Progenitor cell of endocrine pancreas (in vitro differentiated cells): Measurements from ENCODE around the gene ALDH2. TPM values are rescaled to one million over a fixed set of nuclear protein-coding genes. Genes with fewer than 3 reads are reported as not detected.

ENCODE experiments used
- DNase-seq: peaks from one replicate; pipeline ENCODE4 v3.0.0; 2021; ENCODE audit warnings: low spot score; ENCODE audit not compliant: unreplicated experiment
- H3K27ac Mint-ChIP-seq: 2 replicates; pipeline ENCODE4 v1.8.0; 2021; ENCODE audit warnings: mild to moderate bottlenecking, moderate library complexity, mixed read lengths
- H3K27me3 Mint-ChIP-seq: 2 replicates; pipeline ENCODE4 v1.8.0; 2021; ENCODE audit warnings: mixed read lengths
- H3K36me3 Mint-ChIP-seq: 2 replicates; pipeline ENCODE4 v1.8.0; 2022; ENCODE audit warnings: mixed read lengths; ENCODE audit not compliant: insufficient read depth
- H3K4me1 Mint-ChIP-seq: 2 replicates; pipeline ENCODE4 v1.8.0; 2021; ENCODE audit warnings: low read depth, mixed read lengths
- H3K4me3 Mint-ChIP-seq: 2 replicates; pipeline ENCODE4 v1.8.0; 2021; ENCODE audit warnings: low read depth, mild to moderate bottlenecking, moderate library complexity, mixed read lengths
- H3K9me3 Mint-ChIP-seq: 2 replicates; pipeline ENCODE4 v1.8.0; 2021; ENCODE audit warnings: low read depth, mixed read lengths
- CTCF ChIP-seq: fragments of 200-600 bp; sonication (generic); IDR thresholded peaks from one replicate; pipeline ENCODE4 v1.5.0; 2021; ENCODE audit warnings: antibody characterized with exemption, mild to moderate bottlenecking; ENCODE audit not compliant: unreplicated experiment
- total RNA-seq: library from RNA; stranded (reverse); gene quantifications from 2 replicates; pipeline ENCODE4 v1.2.1, GENCODE V29; 2021

The ALDH2 gene
- total RNA-seq, 1 donor from 2014 or later, result 47.3 TPM

GRCh38 chr12:111767362-111768158 is 827 bp downstream of the ALDH2 start:
- no peak for TF ChIP-seq CTCF
- Mint-ChIP-seq H3K36me3 (no peaks in the 10 kb centered on the region), H3K4me3 (peak overlapping the region; percentile 89), H3K9me3 (no peaks in the 10 kb centered on the region), H3K27me3 (peaks cover 11% of the 10 kb centered on the region), H3K27ac (peak overlapping the region; percentile 93), H3K4me1 (peaks cover 13% of the 10 kb centered on the region)
- DNase-seq, result no peak

DNA sequence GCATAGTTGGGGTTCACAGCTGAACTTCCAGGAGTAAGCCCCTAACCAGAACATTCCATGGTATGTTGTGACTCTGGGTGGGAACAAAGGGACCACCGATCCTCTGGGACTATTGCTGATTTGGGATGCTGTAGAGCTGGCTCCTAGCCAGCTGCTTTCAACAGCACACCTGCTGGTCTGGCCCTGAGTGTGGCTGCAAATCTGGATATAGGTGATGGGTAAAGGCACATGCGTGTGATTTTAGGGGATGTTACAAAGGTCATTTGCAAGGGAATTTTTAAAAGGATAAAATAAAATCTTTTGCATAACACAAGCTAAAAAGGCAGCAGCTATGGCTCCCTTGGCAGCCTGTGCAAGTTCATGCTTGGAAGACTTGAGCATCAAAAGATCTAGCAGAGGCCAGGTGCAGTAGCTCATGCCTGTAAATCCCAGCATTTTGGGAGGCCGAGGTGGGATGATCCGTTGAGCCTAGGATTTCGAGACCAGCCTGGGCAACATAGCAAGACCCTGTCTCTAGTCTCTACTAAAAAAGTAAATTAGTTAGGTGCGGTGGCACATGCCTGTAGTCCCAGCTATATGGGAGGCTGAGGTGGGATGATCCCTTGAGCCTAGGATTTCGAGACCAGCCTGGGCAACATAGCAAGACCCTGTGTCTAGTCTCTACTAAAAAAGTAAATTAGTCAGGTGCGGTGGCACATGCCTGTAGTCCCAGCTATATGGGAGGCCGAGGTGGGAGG is 1.6 kb downstream of the ALDH2 start:
- Mint-ChIP-seq H3K9me3 (no peaks in the 10 kb centered on the region), H3K4me3 (peak overlapping the region; percentile 89), H3K27me3 (peaks cover 11% of the 10 kb centered on the region), H3K27ac (no peak overlapping the region), H3K36me3 (no peaks in the 10 kb centered on the region), H3K4me1 (peaks cover 14% of the 10 kb centered on the region)
- no peak for DNase-seq
- no peak for TF ChIP-seq CTCF

DNA sequence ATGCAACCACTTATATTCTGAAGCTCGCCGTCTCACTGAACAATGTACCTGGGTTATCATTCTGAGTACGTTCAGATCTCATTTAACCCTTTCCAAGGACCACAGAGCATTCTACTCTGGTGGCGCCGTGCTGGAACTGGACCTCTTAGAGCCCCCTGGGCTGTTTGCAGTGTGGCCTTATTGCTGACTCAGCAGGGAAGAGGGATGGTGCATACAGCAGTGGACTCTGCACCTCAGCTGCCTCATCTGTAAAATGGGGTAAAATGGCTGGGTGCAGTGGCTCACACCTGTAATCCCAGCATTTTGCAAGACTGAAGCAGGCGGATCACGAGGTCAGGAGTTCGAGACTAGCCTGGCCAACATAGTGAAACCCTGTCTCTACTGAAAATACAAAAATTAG is 2.9 kb downstream of the ALDH2 start:
- H3K9me3 Mint-ChIP-seq, result no peaks in the 10 kb centered on the region
- H3K4me1 Mint-ChIP-seq, result peaks cover 23% of the 10 kb centered on the region
- H3K36me3 Mint-ChIP-seq, result no peaks in the 10 kb centered on the region
- H3K27ac Mint-ChIP-seq, result no peak overlapping the region
- no peak for DNase-seq
- H3K27me3 Mint-ChIP-seq, result peaks cover 8% of the 10 kb centered on the region
- TF ChIP-seq CTCF, result no peak
- no peak overlapping the region for H3K4me3 Mint-ChIP-seq

DNA sequence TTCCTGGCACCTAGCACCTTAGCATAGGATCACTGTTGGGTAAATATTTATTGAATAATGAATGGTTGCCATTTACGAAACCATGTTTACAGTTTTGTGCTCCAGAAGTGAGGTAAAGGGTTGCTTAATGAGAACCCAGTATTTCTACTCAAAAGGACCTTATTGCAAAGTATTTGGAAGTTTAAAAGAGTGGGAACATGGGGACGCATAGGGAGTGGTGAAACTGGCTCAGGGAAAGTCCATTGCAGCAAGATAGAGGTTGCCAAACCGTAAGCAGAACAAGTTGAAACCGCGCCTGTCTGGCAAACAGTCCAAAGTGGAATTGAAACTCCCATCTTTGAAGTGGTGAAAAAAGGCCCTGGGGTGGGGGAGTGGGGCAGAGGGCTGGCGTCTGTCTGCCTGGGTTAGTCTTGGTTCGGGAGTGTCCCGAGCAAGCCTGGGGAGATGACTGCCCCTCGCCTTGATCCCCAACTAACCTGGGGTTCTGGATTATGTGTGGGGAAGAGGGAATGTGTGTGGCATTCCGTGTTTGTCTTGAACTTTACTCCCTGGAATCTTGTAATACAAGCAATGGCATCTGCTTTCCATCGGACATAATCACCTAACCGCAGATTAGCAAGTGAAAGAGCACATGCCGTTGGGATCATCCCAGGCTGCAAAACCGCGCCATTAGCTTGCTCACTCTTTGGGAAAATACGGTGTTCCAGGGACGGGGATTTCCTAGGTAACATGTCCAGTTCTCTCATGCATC is 7.2 kb downstream of the ALDH2 start:
- no peaks in the 10 kb centered on the region for H3K9me3 Mint-ChIP-seq
- peaks cover 3% of the 10 kb centered on the region for H3K36me3 Mint-ChIP-seq
- peak overlapping the region; percentile 88 for H3K27ac Mint-ChIP-seq
- H3K4me1 Mint-ChIP-seq, result peaks cover 34% of the 10 kb centered on the region
- TF ChIP-seq CTCF, result no peak
- no peaks in the 10 kb centered on the region for H3K27me3 Mint-ChIP-seq
- no peak for DNase-seq
- no peak overlapping the region for H3K4me3 Mint-ChIP-seq
